Muscle of arm (tissue), 14 donors: ENCODE results near the gene MAP3K21. TPM values are rescaled to one million over a fixed set of nuclear protein-coding genes. Genes with fewer than 3 reads are reported as not detected.

Source experiments
- DNase-seq: peaks from one replicate; pipeline ENCODE4 v3.0.0-alpha.2; 2013
- long read RNA-seq, 11 donors: transcript quantifications; one replicate each; lab custom pipeline, GENCODE V29; 2026
- polyA plus RNA-seq, 12 donors: library from polyadenylated mRNA; unstranded; fragments of 120-200 nt; gene quantifications; one replicate each; pipeline ENCODE4 v1.2.1, GENCODE V29; 2013; ENCODE audit not compliant: insufficient read length in 12 of 12

The MAP3K21 gene
- 1 to 10 TPM in 1 of 12 donors, under 1 TPM in 9, not detected in 2; 0.19 to 1.3 (median 0.40) TPM for polyA plus RNA-seq
- long read RNA-seq, donor 1, full-length matches to known transcripts: 2 of 2 reads
- long read RNA-seq, donor 1, partial matches to known transcripts: 0 of 2 reads
- long read RNA-seq, donor 1, other reads (novel, unspliced or antisense): 0 of 2 reads
- long read RNA-seq, donor 2: 0 reads
- long read RNA-seq, donor 3: 0 reads
- long read RNA-seq, donor 4: 0 reads
- long read RNA-seq, donor 5: 0 reads
- long read RNA-seq, donor 6: 0 reads
- long read RNA-seq, donor 7: 0 reads
- long read RNA-seq, donor 8: 0 reads
- long read RNA-seq, donor 9: 0 reads
- long read RNA-seq, donor 10: 0 reads
- long read RNA-seq, donor 11: 0 reads

GRCh38 chr1:233327651-233328141 lies at the start of gene MAP3K21:
TSS of gene MAP3K21 (plus strand) at chr1:233327724. CDS start at chr1:233328029, 305 bp downstream.
- no peak for DNase-seq

GRCh38 chr1:233278631-233279030 lies 48.9 kb upstream of the MAP3K21 start:
- DNase-seq: no peak

- DNase-seq: no peak
Measured at GRCh38 chr1:233279971-233280370, 47.6 kb upstream of the MAP3K21 start.

- no peak for DNase-seq
Measured at GRCh38 chr1:233281711-233282581, 45.6 kb upstream of the MAP3K21 start.

- no peak for DNase-seq
Measured at GRCh38 chr1:233282582-233282886, 45.0 kb upstream of the MAP3K21 start.

GRCh38 chr1:233289676-233290075 lies 37.8 kb upstream of the MAP3K21 start:
- no peak for DNase-seq

GRCh38 chr1:233290396-233291034 lies 37.0 kb upstream of the MAP3K21 start:
- DNase-seq: no peak

GRCh38 chr1:233293556-233294446 lies 33.7 kb upstream of the MAP3K21 start:
- DNase-seq: no peak

- no peak for DNase-seq
Measured at GRCh38 chr1:233294913-233295236, 32.6 kb upstream of the MAP3K21 start.

- peak; percentile 38 for DNase-seq
Measured at GRCh38 chr1:233295237-233295974, 32.1 kb upstream of the MAP3K21 start, which contains the start of gene PCNX2. TSS of gene PCNX2 (minus strand) at chr1:233295725. CDS start at chr1:233295478, 247 bp downstream.

GRCh38 chr1:233295975-233296322 lies 31.6 kb upstream of the MAP3K21 start:
- DNase-seq: no peak

GRCh38 chr1:233299450-233299849 lies 28.1 kb upstream of the MAP3K21 start:
- no peak for DNase-seq

GRCh38 chr1:233300326-233300725 lies 27.2 kb upstream of the MAP3K21 start:
- no peak for DNase-seq

- DNase-seq: no peak
Measured at GRCh38 chr1:233304489-233305102, 22.9 kb upstream of the MAP3K21 start.

GRCh38 chr1:233313434-233314155 lies 13.9 kb upstream of the MAP3K21 start:
- no peak for DNase-seq

- DNase-seq: no peak
Measured at GRCh38 chr1:233315718-233316301, 11.7 kb upstream of the MAP3K21 start.

GRCh38 chr1:233316473-233316872 lies 11.1 kb upstream of the MAP3K21 start:
- DNase-seq: no peak

GRCh38 chr1:233319272-233319671 lies 8.3 kb upstream of the MAP3K21 start:
- DNase-seq: no peak

GRCh38 chr1:233320023-233320422 lies 7.5 kb upstream of the MAP3K21 start:
- DNase-seq: no peak
